LNCAP (cell line): ENCODE data around the gene MAGI2.

Experiments
- CTCF ChIP-seq: fragments of 450-650 bp; IDR thresholded peaks from 2 replicates; pipeline ENCODE4 v1.5.1; 2017; ENCODE audit warnings: mild to moderate bottlenecking

Gene MAGI2

GRCh38 chr7:78141522-78142281 is 1311.8 kb downstream of the MAGI2 start:
- no peak for TF ChIP-seq CTCF

- no peak for TF ChIP-seq CTCF
These were observed 1313.4 kb downstream of the MAGI2 start for GRCh38 chr7:78140109-78140508.

- no peak for TF ChIP-seq CTCF
These were observed 1314.1 kb downstream of the MAGI2 start for GRCh38 chr7:78139335-78139734.

GRCh38 chr7:78134774-78135173 is 1318.7 kb downstream of the MAGI2 start:
- no peak for TF ChIP-seq CTCF

GRCh38 chr7:78134256-78134655 is 1319.2 kb downstream of the MAGI2 start:
- TF ChIP-seq CTCF: peak; percentile 58

- no peak for TF ChIP-seq CTCF
These were observed 1322.8 kb downstream of the MAGI2 start for GRCh38 chr7:78130446-78131215.

GRCh38 chr7:78129865-78130264 is 1323.6 kb downstream of the MAGI2 start:
- no peak for TF ChIP-seq CTCF
